Stimulated activated CD4-positive, alpha-beta T cell treated with anti-CD3 and anti-CD28 coated beads, Interleukin-12 subunit alpha, Interleukin-12 subunit beta, amount 100 ng/mL, for 24 hours (primary cell): ENCODE results near the gene SH3PXD2B.

Experiments used
- DNase-seq, 2 experiments: peaks; one replicate each; pipeline ENCODE4 v3.0.0-alpha.2; 2020; ENCODE audit warnings: low read depth in 2 of 2

SH3PXD2B gene

GRCh38 chr5:172436879-172437369 lies 17.4 kb downstream of the SH3PXD2B start:
- no peak for DNase-seq

- no peak for DNase-seq
These were observed 18.0 kb downstream of the SH3PXD2B start for GRCh38 chr5:172436078-172436878.

DNA sequence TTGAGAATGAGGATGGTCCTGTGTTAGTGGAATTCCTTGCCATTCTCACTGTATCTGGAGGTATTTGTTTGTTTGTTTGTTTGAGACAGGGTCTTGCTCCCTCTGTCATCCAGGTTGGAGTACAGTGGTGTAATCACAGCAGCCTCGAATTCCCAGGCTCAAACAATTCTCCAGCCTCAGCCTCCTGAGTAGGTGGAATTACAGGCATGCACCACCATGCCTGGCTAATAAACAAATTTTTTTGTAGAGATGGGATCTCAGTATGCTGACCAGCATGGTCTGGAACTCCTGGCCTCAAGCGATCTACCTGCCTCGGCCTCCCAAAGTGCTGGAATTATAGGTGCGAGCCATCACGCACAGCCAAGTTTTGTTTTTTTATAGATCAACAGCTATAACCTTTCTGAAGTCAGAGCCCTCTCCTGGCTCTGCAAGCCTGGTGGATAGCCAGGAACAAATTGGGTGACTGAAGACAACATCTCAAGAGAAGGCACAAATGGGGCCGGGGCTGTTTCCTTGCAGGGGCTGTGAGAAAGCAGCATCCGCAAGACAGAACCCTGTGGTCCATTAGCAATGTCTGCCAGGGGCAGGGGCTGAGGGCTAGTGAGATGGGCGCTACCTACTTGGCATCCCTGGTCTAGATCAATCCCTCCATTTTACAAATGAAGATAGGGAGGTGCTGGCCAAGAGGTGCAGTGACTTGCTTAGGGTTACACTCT lies 18.8 kb downstream of the SH3PXD2B start:
- no peak for DNase-seq

GRCh38 chr5:172434251-172434650 lies 20.1 kb downstream of the SH3PXD2B start:
- DNase-seq: no peak

GRCh38 chr5:172433513-172433912 lies 20.8 kb downstream of the SH3PXD2B start:
- no peak for DNase-seq

GRCh38 chr5:172433071-172433470 lies 21.3 kb downstream of the SH3PXD2B start:
- DNase-seq: no peak

GRCh38 chr5:172430354-172430753 lies 24.0 kb downstream of the SH3PXD2B start:
- DNase-seq: no peak

GRCh38 chr5:172429201-172429940 lies 25.0 kb downstream of the SH3PXD2B start:
- no peak for DNase-seq

DNA sequence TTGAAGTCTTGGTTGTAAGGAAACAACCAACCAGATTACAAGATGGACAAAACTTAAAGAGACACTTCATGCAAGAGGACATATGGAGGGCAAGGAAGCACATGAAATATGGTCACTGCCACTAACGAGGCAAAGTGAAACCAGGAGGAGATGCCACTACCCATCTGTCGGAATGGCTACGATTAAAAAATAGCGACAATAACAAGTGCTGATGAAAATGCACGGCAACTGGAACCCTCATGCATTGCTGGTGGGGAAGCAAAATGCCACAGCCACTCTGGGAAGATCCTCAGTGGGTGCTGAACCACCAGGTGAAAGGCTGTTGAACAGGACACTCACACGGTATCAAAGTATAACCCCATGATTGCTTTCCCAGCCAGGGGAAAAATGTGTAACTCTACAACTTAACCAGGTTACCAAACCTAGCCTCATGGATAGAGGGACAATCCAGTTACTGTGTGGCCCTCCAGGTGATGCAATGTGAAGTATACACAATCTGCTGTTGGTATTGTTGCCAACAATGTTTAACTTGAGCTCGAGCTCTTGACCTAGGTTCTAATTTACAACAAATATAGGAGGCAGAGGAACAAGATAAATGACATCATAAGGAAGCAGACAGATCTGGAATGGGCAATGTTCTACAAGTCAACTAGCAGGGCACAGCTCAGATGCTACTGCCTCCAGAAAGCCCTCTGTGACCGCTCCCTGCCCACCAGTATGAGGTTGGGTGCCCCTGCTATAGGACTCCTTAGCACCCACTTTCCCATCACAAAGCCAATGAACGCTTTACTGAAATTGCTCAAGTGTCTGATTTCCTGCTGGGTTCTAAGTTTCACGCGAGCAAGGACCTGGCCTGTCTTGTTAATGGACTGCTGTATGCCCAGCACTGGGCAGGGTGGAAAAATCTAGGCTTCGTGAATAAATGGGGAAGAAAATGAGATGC lies 25.8 kb downstream of the SH3PXD2B start:
- DNase-seq: no peak

DNA sequence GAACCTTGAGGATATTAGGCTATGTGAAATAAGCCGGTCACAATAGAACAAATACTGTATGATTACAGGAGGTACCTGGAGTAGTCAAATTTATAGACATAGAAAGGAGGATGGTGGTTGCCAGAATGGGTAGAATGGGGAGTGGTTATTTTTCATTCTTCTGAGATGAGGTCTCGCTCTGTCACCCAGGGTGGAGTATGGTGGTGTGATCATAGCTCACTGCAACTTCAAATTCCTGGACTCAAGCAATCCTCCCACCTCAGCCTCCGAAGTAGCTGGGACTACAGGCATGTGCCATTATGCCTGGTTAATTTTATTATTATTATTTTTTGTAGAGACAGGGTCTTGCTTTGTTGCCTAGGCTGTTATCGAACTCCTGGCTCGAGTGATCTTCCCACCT lies 27.1 kb downstream of the SH3PXD2B start:
- DNase-seq: no peak

DNA sequence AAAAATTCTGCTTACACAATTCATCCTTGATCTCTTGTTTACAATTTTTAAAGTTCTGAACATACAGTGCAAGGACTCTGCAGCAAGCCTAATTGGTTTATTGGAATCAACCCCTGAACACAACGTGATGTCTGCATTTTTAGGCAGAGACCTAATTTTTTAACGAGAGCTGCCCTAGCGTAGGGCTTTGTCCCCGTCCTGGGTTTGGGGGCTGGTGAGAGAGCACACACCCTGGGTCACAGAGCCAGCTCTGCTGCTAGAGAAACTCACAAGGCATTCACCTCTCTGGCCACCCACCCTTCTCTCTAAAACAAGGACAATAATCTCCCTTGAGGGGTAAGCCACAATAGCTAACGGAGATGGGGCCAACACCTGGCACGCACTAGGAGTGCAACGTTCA lies 28.2 kb downstream of the SH3PXD2B start:
- no peak for DNase-seq

GRCh38 chr5:172425402-172425801 lies 28.9 kb downstream of the SH3PXD2B start:
- no peak for DNase-seq

DNA sequence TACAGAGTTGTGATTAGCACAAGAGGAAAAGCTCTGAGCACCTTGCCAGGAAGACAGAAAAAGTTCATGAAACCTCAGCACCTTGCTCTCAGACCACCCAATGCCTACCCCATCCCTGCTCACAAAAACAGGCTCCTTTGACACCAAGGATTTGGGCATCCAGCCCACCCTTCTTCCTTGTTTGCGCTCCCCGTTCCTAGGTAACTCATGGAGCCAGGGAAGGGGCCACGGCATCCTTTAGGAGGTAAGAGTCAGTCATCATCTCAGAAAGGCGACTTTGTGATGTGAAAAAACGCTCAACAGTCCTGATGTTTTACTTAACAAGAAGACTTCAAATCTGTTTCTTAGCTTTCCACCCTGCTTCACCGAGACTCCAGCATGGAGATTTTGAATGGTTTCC lies 29.5 kb downstream of the SH3PXD2B start:
- no peak for DNase-seq

DNA sequence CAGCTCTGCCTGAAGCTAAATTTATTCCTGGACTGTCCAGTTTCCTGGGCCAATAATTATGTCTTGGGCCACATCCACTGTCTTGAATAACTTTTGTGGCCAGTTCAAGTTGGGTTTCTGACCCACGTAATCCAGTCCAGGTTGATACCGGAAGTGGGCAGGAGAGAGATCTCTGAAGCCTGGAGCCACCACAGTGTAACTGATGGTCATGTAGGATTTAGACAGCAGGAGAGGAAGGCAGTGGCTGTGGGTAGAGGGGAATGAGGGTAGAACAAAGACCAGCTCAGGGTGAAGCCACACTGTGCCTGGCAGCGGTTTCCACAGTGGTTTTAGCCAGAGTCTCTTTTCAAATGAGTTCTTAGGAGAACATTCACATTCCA lies 30.2 kb downstream of the SH3PXD2B start:
- DNase-seq: no peak

DNA sequence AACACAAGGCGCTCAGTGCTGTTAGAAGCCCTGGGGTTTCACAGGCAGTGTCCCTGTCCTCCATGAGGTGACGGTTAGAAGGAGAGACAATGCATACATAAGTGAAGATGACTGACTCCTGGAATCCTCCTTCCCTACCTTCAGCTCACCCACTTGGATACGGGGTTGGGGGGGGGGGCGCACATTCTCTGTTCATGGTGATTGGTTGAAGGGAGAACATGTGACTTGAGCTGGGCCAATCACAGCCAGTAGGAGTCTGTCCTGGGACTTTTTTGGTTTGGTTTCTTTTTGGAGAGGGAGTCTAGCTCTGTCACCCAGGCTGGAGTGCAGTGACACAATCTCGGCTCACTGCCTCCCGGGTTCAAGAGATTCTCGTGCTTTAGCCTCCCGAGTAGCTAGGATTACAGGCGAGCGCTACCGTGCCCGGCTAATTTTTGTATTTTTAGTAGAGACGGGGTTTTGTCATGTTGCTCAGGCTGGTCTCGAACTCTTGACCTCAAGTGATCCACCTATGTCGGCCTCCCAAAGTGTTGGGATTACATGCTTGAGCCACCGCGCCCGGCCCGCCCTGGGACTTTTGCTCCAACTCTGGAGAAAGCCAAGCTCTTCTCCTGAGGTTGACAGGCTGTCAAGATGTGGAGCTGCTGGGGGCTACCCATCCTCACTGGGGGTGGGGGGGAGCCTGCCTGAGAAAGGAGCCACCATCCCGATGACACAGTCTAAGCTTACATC lies 30.8 kb downstream of the SH3PXD2B start:
- DNase-seq: no peak

- no peak for DNase-seq
These were observed 32.1 kb downstream of the SH3PXD2B start for GRCh38 chr5:172422255-172422654.

DNA sequence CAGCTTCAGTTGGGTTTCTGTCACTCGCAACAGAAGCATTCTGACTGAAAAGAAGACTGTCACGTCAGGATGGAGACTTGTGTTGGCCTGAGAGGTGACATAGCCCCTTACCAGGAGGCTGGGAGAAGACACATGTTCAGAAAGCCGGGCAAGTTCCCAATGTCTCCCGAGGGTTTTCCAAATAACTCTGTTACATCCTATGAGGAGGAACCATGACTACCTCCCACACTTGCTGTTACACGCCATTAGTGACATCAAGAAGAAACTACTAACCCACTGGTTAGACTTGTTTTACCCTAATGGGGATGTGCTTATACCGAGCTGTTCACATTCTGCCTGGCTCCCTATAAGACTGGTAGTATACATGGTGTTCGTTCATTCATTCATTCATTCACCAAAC lies 33.3 kb downstream of the SH3PXD2B start:
- DNase-seq: no peak

DNA sequence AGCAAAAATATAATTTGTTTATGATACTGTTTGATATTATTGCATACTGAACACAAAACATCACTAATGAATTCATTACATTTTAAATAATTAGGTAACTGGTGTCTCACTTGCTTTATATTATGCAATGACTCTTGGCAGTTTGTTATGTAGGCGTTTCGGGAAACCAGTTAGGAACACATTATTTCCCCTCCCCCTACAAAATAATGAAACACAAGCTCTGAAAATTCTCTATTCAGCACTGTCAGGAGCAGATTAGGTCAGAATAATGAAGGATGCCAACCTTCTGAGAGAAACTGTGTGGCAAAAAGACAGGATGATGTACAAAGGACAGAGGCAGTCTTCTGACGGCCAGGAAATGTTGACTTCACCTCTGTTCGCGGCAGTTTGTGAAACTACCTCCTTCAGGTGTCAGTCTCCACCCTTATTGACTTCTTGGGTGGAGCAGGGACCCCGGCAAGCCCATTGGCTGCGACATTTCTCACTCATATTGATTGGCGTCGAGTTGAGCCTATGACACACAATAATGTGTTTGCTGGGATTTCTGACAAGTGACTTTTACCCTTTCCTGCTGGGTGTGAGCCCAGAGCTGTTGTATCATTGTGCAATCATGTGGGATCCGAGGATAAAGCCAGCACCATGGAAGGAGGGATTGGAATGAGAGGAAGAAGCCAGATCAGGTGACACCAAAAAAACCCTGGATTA lies 33.9 kb downstream of the SH3PXD2B start:
- no peak for DNase-seq

- no peak for DNase-seq
These were observed 35.2 kb downstream of the SH3PXD2B start for GRCh38 chr5:172418862-172419814.
